ENCODE results near the gene TMTC1. TPM values are rescaled to one million over a fixed set of nuclear protein-coding genes. Genes with fewer than 3 reads are reported as not detected.

TMTC1 gene
- total RNA-seq, 2 experiments from 2014 or later = not detected

- intact Hi-C loops (cut with DNase I, micrococcal nuclease) = no loop called here
- H3K4me3 ChIP-seq (ENCODE audit: low read length) = no peak overlapping the region
- Mint-ChIP-seq H3K27ac (no peak overlapping the region), H3K4me1 (ENCODE audit: low read depth) (no peaks in the 10 kb centered on the region), H3K9me3 (peaks cover 5% of the 10 kb centered on the region), H3K36me3 (ENCODE audit: low read depth) (no peaks in the 10 kb centered on the region), H3K27me3 (no peaks in the 10 kb centered on the region), H3K4me3 (no peak overlapping the region)
- ATAC-seq (ENCODE audit: poor library complexity) (no peak), DNase-seq (no peak)
- H3K9me3 ChIP-seq (ENCODE audit: control insufficient read depth in 1 of 2, insufficient read depth in 1 of 2, low read length in 2 of 2) = no peaks in the 10 kb centered on the region
- TF ChIP-seq CTCF (IDR thresholded peaks at IDR 0.05) = no peak
- no peaks in the 10 kb centered on the region for H3K4me1 ChIP-seq (ENCODE audit: insufficient read depth, low read length)
- no peaks in the 10 kb centered on the region for H3K27me3 ChIP-seq (ENCODE audit: control insufficient read depth in 1 of 2, insufficient read depth in 2 of 2, low read length in 2 of 2)
- CTCF ChIA-PET = no interaction called here
- H3K36me3 ChIP-seq (ENCODE audit: insufficient read depth, low read length) = no peaks in the 10 kb centered on the region
- H3K27ac ChIP-seq (ENCODE audit: low read depth in 1 of 2, low read length in 2 of 2) = no peak overlapping the region
- POLR2A ChIA-PET = no interaction called here
Measured at GRCh38 chr12:29769162-29769858, 14.4 kb downstream of the TMTC1 start.

GRCh38 chr12:29768372-29768771 is 15.4 kb downstream of the TMTC1 start:
- Histone ChIP-seq H3K4me3 (ENCODE audit: low read length) (no peak overlapping the region), H3K36me3 (ENCODE audit: insufficient read depth, low read length) (no peaks in the 10 kb centered on the region), H3K27ac (ENCODE audit: low read depth in 1 of 2, low read length in 2 of 2) (no peak overlapping the region), H3K9me3 (ENCODE audit: control insufficient read depth in 1 of 2, insufficient read depth in 1 of 2, low read length in 2 of 2) (no peaks in the 10 kb centered on the region), H3K4me1 (ENCODE audit: insufficient read depth, low read length) (no peaks in the 10 kb centered on the region), H3K27me3 (ENCODE audit: control insufficient read depth in 1 of 2, insufficient read depth in 2 of 2, low read length in 2 of 2) (no peaks in the 10 kb centered on the region)
- Mint-ChIP-seq H3K27me3 (no peaks in the 10 kb centered on the region), H3K9me3 (peaks cover 2% of the 10 kb centered on the region), H3K4me3 (no peak overlapping the region), H3K36me3 (ENCODE audit: low read depth) (no peaks in the 10 kb centered on the region), H3K4me1 (ENCODE audit: low read depth) (no peaks in the 10 kb centered on the region), H3K27ac (no peak overlapping the region)
- POLR2A ChIA-PET = no interaction called here
- no peak for DNase-seq
- no peak for TF ChIP-seq CTCF (IDR thresholded peaks at IDR 0.05)
- ATAC-seq (ENCODE audit: poor library complexity) = no peak
- CTCF ChIA-PET = no interaction called here
- intact Hi-C loops (cut with DNase I, micrococcal nuclease) = no loop called here

GRCh38 chr12:29763301-29763683 is 20.4 kb downstream of the TMTC1 start:
- H3K36me3 ChIP-seq (ENCODE audit: insufficient read depth, low read length) = no peaks in the 10 kb centered on the region
- no peaks in the 10 kb centered on the region for H3K9me3 ChIP-seq (ENCODE audit: control insufficient read depth in 1 of 2, insufficient read depth in 1 of 2, low read length in 2 of 2)
- no peaks in the 10 kb centered on the region for H3K4me1 ChIP-seq (ENCODE audit: insufficient read depth, low read length)
- no peaks in the 10 kb centered on the region for H3K9me3 Mint-ChIP-seq
- H3K4me3 Mint-ChIP-seq = no peak overlapping the region
- no peaks in the 10 kb centered on the region for H3K36me3 Mint-ChIP-seq (ENCODE audit: low read depth)
- POLR2A ChIA-PET = no interaction called here
- H3K27me3 Mint-ChIP-seq = no peaks in the 10 kb centered on the region
- no peak for DNase-seq
- ATAC-seq (ENCODE audit: poor library complexity) = no peak
- CTCF ChIA-PET = no interaction called here
- no peak overlapping the region for H3K4me3 ChIP-seq (ENCODE audit: low read length)
- intact Hi-C loops (cut with DNase I, micrococcal nuclease) = no loop called here
- H3K27ac ChIP-seq (ENCODE audit: low read depth in 1 of 2, low read length in 2 of 2) = no peak overlapping the region
- no peaks in the 10 kb centered on the region for H3K4me1 Mint-ChIP-seq (ENCODE audit: low read depth)
- no peaks in the 10 kb centered on the region for H3K27me3 ChIP-seq (ENCODE audit: control insufficient read depth in 1 of 2, insufficient read depth in 2 of 2, low read length in 2 of 2)
- TF ChIP-seq CTCF (IDR thresholded peaks at IDR 0.05) = no peak
- H3K27ac Mint-ChIP-seq = no peak overlapping the region

Measured in CD4-positive, alpha-beta T cell (primary cell).